Right ventricle myocardium superior (tissue), 1 donor: ENCODE results near the gene NLGN2. TPM values are rescaled to one million over a fixed set of nuclear protein-coding genes. Genes with fewer than 3 reads are reported as not detected.

ENCODE experiments used
- ATAC-seq: fragments of 200-7000 bp; cut with Tn5 transposase; one replicate; pipeline ENCODE4 v1.9.1; 2020; ENCODE audit warnings: mild to moderate bottlenecking; ENCODE audit not compliant: poor library complexity
- DNase-seq: peaks from one replicate; pipeline ENCODE4 v3.0.0-alpha.2; 2020
- intact Hi-C: fragments of 100-400 bp; cut with DNase I; formaldehyde crosslinking; loops from one replicate; pipeline ENCODE4 v1.11.2; 2022
- total RNA-seq: library from RNA; stranded (reverse); fragmentation: NEBNext Ultra II Directional; extraction: Animal tissue kit (Norgen Biotek cat#: 25700); gene quantifications from one replicate; pipeline ENCODE4 v1.2.1, GENCODE V29; 2021
- donor health status: DM: no; HTN: yes; CAD: no; lungs with severe emphysema.

The NLGN2 gene
- total RNA-seq, 1 donor from 2014 or later = 5.8 TPM

DNA sequence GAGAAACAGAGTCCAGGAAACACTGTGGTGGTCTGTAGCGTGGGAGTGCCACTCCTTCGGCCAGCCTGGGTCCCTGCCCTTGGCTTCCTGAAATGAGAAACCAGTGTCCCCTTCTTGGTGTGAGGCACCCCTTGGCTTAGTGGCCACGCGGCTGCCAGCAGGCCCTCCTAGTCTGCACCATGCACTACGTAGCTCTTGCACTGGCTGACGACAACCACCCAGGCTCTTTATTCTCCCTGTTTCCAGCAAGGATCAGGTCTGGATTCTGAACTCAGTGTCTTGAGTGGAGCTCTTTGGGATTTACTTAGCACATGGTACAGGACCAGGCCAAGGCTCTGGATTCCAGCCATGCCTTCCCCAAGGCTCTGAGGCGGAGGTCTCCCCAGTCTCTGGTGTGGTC, 19.9 kb downstream of the NLGN2 start:
- DNase-seq (no peak), ATAC-seq (no peak)

DNA sequence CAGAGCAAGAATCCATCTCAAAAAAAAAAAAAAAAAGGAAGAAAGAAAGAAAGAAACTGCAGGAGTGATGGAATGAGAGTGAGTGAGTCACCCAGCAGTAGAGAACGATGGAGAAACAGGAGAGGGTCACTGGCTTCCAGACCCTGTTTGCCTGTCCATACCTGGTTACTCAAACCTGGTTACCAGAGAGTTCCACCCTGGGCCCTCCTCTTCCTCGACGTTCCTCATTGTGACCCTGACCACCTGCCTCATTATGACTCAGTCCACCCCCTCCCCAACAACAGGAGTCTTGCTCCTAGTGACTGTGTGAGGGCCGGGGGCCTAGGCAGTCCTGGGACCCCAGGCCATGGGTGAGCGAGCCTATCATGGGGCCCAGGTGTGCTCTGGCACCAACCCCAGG, 20.9 kb downstream of the NLGN2 start, which contains the start of gene SPEM3:
TSS of gene SPEM3 (plus strand) at position 301 of the 400 bp plus-strand sequence. CDS start at position 347, 46 bp downstream.
- intact Hi-C loops = no loop called here
- ATAC-seq (no peak), DNase-seq (no peak)

More for the DNA sequence above, 19.9 kb downstream of the NLGN2 start:
- intact Hi-C loops = no loop called here

DNA sequence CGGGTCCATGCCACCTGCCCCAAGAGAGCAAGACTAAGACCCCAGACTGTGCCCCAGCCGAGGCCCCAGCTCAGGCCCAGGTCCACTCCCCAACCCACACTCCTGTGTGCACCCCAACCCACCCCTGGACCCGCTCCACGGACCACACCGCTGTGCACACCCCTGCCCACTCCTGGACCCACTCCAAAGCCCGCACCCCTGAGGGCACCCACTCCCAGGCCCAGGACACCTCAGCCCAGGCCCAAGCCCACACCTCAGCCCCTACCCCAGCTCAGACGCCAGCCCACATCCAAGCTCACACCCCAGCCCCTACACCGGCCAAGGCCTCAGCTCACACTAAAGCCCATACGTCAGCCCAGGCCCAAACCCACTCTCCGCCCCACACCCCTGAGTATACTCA, 22.1 kb downstream of the NLGN2 start:
- no peak for ATAC-seq
- intact Hi-C loops = loop anchor here (10.0 kb wide), 1 partner anchor 75 kb away; the partner anchor contains the start of genes KCTD11 and TMEM95

DNA sequence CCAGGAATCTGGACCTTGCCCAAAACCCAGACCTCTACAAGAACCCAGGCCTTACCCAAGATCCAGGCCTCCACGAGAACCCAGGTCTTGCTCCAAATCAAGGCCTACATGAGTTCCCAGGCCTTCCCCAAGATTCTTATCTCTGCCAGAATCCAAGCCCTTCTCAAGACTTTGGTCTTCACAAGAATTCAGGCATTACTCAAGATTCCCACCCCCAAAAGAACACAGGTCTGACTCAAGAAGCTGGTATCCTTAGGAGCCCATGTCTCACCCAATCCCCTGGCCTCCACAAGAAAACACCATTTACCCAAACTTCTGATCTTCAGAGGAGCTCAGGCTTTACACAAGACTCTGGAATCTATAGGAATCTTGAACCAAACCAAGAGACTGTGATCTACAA, 23.6 kb downstream of the NLGN2 start:
- no peak for ATAC-seq
- no peak for DNase-seq
- intact Hi-C loops = loop anchor here (10.0 kb wide), 1 partner anchor 76 kb away; the partner anchor contains the start of genes KCTD11 and TMEM95

More for the DNA sequence above, 22.1 kb downstream of the NLGN2 start:
- no peak for DNase-seq

DNA sequence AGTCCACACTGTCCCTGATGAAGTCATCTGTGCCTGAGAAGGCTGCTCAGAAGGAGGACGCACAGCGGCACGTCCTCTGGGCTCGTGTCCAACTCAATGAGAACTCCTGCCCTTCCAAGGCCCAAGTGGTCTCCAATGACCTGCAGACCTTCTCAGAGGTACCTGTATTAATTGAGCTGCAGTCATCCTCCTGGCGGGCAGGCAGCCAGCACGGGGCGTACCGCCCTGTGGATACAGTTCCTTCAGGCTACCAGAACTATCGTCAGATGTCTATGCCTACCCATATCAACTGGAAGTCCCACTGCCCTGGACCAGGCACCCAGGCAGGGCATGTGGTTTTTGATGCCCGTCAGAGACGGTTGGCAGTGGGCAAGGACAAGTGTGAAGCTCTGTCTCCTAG, 24.7 kb downstream of the NLGN2 start:
- no peak for DNase-seq
- intact Hi-C loops = loop anchor here (10.0 kb wide), 1 partner anchor 77 kb away; the partner anchor contains the start of genes KCTD11 and TMEM95
- ATAC-seq = no peak

DNA sequence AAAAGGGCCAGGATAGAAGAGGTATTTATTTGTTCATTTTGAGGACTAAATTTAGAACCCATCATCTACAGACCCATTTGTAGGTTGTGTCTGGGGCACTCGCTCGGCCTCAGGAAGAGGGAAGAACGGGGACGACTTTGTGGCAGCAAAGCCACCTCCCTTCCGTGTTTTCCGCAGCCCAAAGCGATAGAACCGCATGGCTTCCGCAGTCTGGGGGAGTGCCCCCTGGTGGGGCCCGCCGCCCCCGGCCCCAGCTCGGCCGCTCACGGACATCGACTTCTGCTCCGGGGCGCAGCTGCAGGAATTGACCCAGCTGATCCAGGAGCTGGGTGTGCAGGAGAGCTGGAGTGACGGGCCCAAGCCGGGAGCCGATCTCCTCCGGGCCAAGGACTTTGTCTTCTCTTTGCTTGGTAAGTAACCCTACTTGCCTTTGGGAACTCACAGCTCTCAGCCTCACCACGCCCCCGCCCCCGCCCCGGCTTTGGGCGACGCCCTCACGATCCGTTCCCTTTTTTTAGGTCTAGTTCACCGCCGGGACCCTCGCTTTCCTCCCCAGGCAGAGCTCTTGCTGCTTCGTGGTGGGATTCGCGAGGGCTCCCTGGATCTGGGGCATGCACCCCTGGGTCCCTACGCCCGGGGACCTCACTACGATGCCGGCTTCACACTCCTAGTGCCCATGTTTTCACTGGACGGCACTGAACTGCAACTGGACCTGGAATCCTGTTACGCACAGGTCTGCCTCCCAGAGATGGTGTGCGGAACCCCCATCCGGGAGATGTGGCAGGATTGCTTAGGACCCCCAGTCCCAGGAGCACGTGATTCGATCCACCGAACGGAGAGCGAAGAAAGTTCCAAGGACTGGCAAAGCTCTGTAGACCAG, 28.3 kb downstream of the NLGN2 start:
- peak; percentile 1 for ATAC-seq
- intact Hi-C loops = loop anchor here (2.0 to 10.0 kb wide), 3 partner anchors 46 to 125 kb away; partner anchors contain the start of genes KCTD11, POLR2A, SENP3 and SLC35G6
- peak; percentile 71 for DNase-seq

DNA sequence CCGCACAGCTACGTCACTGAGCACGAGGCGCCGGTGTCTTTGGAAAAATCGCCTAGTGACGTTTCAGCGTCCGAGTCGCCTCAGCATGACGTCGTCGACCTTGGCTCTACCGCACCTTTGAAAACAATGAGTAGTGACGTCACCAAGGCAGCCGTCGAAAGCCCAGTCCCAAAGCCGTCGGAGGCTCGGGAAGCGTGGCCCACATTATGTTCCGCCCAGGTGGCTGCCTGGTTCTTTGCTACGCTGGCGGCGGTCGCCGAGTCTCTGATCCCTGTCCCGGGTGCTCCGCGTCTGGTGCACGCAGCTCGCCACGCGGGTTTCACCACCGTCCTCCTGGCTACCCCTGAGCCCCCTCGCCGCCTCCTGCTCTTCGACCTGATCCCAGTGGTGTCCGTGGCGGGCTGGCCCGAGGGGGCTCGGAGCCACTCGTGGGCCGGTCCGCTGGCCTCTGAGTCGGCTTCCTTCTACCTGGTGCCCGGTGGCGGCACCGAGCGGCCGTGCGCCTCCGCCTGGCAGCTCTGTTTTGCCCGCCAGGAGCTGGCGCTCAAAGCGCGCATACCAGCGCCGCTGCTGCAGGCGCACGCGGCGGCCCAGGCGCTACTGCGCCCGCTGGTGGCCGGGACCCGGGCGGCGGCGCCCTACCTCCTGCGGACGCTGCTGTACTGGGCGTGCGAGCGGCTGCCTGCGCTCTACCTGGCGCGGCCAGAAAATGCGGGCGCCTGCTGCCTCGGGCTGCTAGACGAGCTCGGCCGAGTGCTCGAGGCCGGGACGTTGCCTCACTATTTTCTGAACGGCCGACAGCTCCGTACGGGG, 29.1 kb downstream of the NLGN2 start:
- DNase-seq (peak; percentile 87), ATAC-seq (peak; percentile 80)
- intact Hi-C loops = loop anchor here (2.0 to 10.0 kb wide), 3 partner anchors 46 to 124 kb away; partner anchors contain the start of genes KCTD11, POLR2A, SENP3 and SLC35G6

DNA sequence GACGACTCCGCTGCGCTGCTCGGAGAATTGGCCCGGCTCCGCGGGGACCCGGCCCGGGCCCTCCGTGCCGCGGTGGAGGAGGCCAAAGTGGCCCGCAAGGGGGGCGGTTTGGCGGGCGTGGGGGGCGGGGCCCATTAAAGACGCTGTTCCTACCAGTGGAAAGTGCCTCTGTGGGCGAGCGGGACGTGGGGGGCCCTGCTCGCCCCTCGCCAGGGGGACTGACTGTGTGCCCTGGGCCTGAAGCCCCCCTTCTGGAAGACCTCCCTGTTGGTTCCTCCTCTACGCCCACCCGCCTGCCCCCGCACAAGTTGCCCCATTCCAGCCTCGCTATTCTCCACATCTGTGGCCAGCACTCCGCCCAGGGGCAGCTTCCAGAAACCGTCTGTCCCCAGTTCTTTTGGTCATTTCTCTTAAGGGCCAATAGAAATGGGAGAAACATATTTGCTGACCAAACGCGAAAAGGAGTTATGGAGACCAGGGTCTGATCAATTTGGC, 29.8 kb downstream of the NLGN2 start:
- no peak for ATAC-seq
- no peak for DNase-seq

DNA sequence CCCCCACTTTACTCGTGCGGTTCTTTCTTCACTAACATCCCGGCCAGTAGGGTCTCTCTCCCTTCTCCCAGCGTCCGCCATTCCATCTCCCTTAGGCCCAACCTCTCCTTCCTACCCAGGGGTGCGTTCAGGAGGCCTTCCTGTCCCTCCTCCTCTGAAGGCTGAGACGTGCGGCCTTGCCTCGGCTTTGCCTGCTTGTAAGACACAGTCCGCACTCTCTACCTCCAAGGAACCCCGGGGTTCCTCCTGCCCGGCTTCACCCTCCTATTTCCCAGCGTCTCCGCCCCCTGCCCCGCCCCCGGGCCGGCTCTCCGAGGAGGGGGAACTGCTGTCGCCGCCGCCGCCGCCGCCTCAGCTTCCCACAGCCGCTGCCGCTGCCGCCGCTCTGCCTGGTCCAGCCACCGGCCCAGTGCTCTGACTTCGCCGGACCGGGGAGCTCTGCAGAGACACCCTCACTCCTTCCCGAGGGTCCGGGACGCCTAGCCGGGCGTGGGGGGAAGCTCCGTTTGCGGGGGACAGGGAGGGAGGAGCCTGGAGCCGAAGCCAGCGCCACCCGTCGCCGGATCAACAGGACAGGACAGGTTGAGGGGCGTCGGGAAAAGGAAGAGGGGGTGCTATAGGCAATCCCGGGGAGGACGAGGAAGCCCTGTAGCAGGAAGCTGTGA, 30.4 kb downstream of the NLGN2 start:
- DNase-seq (peak; percentile 89), ATAC-seq (peak; percentile 26)
- intact Hi-C loops = loop anchor here (2.0 to 10.0 kb wide), 3 partner anchors 44 to 123 kb away; partner anchors contain the start of genes KCTD11, POLR2A, SENP3 and SLC35G6

More for the DNA sequence above, 29.8 kb downstream of the NLGN2 start:
- intact Hi-C loops = loop anchor here (2.0 to 10.0 kb wide), 3 partner anchors 45 to 123 kb away; partner anchors contain the start of genes KCTD11, POLR2A, SENP3 and SLC35G6

DNA sequence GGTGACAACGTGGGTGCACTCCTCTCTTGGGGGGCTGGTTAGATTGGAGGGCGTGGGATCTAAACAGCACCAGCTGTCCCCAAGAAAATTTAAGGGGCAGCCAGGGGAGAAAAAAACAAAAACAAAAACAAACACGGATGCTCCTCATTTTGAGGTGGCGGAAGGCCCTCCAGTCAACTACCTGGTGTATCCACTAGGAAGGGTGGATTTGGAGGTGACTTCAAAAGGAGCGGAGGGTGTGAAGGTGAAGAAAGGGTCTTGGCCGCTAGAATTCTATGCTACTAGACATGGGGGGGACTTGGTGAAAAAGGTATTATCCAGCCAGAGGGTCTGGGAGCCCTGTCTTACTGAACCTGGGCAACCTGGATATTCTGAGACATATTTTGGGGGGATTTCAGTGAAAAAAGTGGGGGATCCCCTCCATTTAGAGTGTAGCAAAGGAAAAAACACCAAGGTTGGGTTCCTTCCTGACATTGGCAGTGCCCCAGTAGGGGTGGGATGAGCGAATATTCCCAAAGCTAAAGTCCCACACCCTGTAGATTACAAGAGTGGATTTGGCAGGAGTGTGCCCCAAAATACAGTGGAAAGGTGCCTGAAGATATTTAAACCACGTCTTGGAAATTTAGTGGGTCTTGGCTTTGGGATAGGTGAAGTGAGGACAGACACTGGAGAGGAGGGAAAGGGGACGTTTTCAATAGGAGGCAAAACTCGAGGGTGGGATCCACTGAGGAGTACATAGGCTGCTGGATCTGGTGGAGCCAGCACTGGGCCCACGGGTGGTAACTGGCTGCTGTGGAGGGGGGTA, 31.2 kb downstream of the NLGN2 start:
- intact Hi-C loops = loop anchor here (5.0 to 10.0 kb wide), 2 partner anchors 43 to 84 kb away; partner anchors contain the start of genes KCTD11, POLR2A, SLC35G6 and TMEM95
- no peak for ATAC-seq
- no peak for DNase-seq

DNA sequence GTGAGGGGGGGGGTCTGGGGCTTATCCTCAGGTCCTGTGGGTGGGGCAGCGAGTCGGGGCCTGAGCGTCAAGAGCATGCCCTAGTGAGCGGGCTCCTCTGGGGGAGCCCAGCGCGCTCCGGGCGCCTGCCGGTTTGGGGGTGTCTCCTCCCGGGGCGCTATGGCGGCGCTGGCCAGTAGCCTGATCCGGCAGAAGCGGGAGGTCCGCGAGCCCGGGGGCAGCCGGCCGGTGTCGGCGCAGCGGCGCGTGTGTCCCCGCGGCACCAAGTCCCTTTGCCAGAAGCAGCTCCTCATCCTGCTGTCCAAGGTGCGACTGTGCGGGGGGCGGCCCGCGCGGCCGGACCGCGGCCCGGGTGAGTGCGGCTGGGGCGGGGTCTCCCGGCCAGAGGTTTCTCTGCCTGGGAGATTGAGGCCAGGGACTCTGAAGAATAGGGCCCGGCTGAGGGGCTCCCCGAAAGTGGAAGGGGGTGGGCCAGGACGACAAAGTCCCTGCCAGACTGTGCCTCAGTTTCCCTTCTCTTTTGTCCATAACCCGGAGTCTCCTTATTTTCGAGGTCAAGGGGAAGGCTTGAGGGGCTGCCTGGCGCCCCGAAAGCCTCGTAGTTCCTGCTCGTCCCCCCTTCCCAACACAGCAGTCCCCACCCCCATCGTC, 31.9 kb downstream of the NLGN2 start, which contains the start of gene FGF11:
TSS of gene FGF11 (plus strand) at position 51 of the 651 bp plus-strand sequence. CDS start at position 160, 109 bp downstream.
- no peak for DNase-seq
- no peak for ATAC-seq
- intact Hi-C loops = loop anchor here (5.0 to 10.0 kb wide), 3 partner anchors 43 to 143 kb away; partner anchors contain the start of genes KCTD11, MPDU1, POLR2A and SLC35G6

DNA sequence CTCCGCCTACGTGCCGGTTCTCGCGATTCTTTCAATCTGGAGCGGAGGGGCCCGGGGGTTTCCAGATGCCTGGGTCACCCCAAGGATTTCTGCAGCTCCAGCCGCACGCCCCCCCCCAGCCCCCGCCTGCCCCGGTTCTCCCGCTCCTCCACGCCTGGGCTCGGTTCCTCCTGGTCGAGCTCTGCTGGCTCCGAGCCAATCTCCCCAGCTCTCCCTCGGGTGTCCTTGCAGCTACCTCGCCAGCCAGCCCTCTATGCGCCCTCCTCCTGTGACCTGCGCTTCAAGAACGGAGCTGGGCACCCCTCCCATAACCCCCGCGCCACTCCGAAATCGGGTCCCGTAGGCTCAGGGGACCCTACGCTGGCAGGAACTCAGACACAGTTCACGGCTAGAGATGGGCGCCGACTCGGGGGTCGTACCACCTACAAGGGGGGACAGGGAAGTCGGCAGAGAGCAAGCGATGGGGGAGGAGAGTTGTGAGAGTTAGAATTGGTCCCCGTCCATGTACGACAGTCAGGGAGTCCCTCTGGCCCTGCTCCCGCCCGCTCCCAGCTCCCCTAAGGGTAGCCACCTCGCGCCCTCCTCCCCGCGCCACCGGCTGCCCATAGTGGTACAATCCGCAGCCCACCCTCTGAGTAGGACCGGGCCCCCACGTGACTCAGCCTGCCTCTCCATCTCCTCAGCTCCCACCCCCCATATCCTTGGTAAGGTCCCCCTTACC, 32.6 kb downstream of the NLGN2 start:
- intact Hi-C loops = loop anchor here (5.0 kb wide), 1 partner anchor 142 kb away; the partner anchor contains the start of gene MPDU1
- DNase-seq (peak; percentile 81), ATAC-seq (peak; percentile 17)

DNA sequence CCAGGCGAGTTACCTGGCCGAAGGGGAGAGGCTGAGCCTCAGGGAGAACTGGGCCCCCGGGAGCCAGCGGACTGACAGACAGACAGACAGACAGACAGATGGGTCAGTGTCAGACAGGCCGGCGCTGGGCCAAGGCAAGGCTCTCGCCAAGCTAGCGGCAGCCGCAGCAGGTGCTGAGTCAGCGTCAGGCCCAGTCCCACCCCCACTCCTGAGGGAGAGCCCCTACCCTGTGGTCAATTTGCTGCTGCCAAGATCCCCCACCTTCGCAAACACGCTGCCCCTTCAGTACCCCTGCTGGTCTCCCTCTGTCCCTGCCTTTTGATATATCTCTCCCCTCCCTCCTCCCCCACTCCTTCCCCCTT, 33.2 kb downstream of the NLGN2 start:
- peak; percentile 6 for ATAC-seq
- intact Hi-C loops = loop anchor here (5.0 kb wide), 1 partner anchor 141 kb away; the partner anchor contains the start of gene MPDU1
- peak; percentile 79 for DNase-seq

DNA sequence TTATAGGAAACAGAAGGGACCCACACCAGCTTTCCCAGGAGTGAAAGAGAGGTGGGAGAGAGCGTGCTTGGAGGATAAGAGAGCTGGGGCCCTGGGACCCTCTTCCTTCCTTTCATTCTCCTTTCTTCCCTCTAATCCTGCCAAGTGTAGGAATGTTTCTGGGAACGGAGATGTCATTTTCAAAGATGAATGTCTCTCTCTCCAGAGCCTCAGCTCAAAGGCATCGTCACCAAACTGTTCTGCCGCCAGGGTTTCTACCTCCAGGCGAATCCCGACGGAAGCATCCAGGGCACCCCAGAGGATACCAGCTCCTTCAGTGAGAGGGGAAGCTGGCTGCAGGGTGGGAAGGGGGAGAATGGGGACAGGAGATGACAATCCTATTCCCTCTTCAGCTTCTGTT, 33.6 kb downstream of the NLGN2 start:
- DNase-seq (no peak), ATAC-seq (no peak)
- intact Hi-C loops = loop anchor here (5.0 kb wide), 1 partner anchor 141 kb away; the partner anchor contains the start of gene MPDU1

DNA sequence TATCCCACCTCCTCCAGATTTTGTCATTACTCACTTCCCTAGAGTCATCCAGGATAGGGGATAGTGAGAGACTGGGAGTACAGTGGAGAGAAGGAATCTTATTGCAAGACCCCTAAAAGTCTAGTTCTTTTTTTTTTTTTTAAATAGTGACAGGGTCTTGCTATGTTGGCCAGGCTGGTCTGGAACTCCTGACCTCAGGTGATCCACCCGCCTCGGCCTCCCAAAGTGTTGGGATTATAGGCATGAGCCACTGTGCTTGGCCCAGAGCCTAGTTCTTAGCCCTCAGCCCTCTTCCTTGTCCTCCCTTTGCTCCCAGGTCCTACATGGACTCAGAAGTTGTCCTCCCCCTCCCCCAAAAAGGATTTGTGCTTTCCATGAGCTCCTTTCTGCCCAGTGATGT, 34.5 kb downstream of the NLGN2 start:
- DNase-seq (no peak), ATAC-seq (no peak)
- intact Hi-C loops = loop anchor here (5.0 kb wide), 1 partner anchor 140 kb away; the partner anchor contains the start of gene MPDU1
